ENCODE measurements around the gene MKKS. TPM values are rescaled to one million over a fixed set of nuclear protein-coding genes. Genes with fewer than 3 reads are reported as not detected.

MKKS gene
- total RNA-seq, 1 experiment from 2014 or later = 20.9 TPM

- ChIA-PET CTCF (no interaction called here), POLR2A (no interaction called here)
- H3K27me3 Mint-ChIP-seq (ENCODE audit: low read depth) = no peaks in the 10 kb centered on the region; the same call in 1 of the 2 replicates
- peaks cover 8% of the 10 kb centered on the region for H3K9me3 Mint-ChIP-seq
- no peak for TF ChIP-seq FOXP1 (CRISPR knock-in tag; IDR thresholded peaks at IDR 0.05; ENCODE audit: borderline replicate concordance)
- TF ChIP-seq, protein P1, sequence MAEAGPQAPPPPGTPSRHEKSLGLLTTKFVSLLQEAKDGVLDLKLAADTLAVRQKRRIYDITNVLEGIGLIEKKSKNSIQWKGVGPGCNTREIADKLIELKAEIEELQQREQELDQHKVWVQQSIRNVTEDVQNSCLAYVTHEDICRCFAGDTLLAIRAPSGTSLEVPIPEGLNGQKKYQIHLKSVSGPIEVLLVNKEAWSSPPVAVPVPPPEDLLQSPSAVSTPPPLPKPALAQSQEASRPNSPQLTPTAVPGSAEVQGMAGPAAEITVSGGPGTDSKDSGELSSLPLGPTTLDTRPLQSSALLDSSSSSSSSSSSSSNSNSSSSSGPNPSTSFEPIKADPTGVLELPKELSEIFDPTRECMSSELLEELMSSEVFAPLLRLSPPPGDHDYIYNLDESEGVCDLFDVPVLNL (CRISPR knock-in tag; IDR thresholded peaks at IDR 0.05; ENCODE audit: borderline replicate concordance, low read depth) = no peak
- no peak for TF ChIP-seq IRF1 (CRISPR knock-in tag; IDR thresholded peaks at IDR 0.05)
- TF ChIP-seq, protein P2, sequence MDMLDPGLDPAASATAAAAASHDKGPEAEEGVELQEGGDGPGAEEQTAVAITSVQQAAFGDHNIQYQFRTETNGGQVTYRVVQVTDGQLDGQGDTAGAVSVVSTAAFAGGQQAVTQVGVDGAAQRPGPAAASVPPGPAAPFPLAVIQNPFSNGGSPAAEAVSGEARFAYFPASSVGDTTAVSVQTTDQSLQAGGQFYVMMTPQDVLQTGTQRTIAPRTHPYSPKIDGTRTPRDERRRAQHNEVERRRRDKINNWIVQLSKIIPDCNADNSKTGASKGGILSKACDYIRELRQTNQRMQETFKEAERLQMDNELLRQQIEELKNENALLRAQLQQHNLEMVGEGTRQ (CRISPR knock-in tag; IDR thresholded peaks at IDR 0.05) = no peak
- no peak for TF ChIP-seq SMAD3 (CRISPR knock-in tag; IDR thresholded peaks at IDR 0.05; ENCODE audit: borderline replicate concordance)
- TF ChIP-seq ZNF416 (CRISPR knock-in tag; IDR thresholded peaks at IDR 0.05) = no peak
- no peak for TF ChIP-seq ATF6 (CRISPR knock-in tag; IDR thresholded peaks at IDR 0.05)
- H3K27ac Mint-ChIP-seq = no peak overlapping the region
- no peaks in the 10 kb centered on the region for H3K36me3 Mint-ChIP-seq
- ATAC-seq = no peak
- no peaks in the 10 kb centered on the region for H3K4me1 Mint-ChIP-seq
- H3K4me3 Mint-ChIP-seq = no peak overlapping the region
- DNase-seq (ENCODE audit: low spot score) = no peak
These were observed 71.3 kb downstream of the MKKS start for GRCh38 chr20:10362674-10363073.

GRCh38 chr20:10360878-10361277 lies 73.1 kb downstream of the MKKS start:
- POLR2A ChIA-PET = no interaction called here
- Mint-ChIP-seq H3K36me3 (no peaks in the 10 kb centered on the region), H3K27ac (no peak overlapping the region), H3K9me3 (peaks cover 8% of the 10 kb centered on the region), H3K4me1 (no peaks in the 10 kb centered on the region), H3K27me3 (ENCODE audit: low read depth) (no peaks in the 10 kb centered on the region; the same call in 1 of the 2 replicates), H3K4me3 (no peak overlapping the region)
- no peak for TF ChIP-seq HMGA2 (CRISPR knock-in tag; IDR thresholded peaks at IDR 0.05)
- TF ChIP-seq NFE2L1 (CRISPR knock-in tag; IDR thresholded peaks at IDR 0.05) = no peak
- TF ChIP-seq CBFB (CRISPR knock-in tag; IDR thresholded peaks at IDR 0.05; ENCODE audit: low read depth) = no peak
- no peak for TF ChIP-seq RORB (CRISPR knock-in tag; IDR thresholded peaks at IDR 0.05)
- TF ChIP-seq, protein P3, sequence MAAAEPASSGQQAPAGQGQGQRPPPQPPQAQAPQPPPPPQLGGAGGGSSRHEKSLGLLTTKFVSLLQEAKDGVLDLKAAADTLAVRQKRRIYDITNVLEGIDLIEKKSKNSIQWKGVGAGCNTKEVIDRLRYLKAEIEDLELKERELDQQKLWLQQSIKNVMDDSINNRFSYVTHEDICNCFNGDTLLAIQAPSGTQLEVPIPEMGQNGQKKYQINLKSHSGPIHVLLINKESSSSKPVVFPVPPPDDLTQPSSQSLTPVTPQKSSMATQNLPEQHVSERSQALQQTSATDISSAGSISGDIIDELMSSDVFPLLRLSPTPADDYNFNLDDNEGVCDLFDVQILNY (CRISPR knock-in tag; IDR thresholded peaks at IDR 0.05) = no peak
- ATAC-seq = no peak
- DNase-seq (ENCODE audit: low spot score) = no peak
- CTCF ChIA-PET = no interaction called here

DNA sequence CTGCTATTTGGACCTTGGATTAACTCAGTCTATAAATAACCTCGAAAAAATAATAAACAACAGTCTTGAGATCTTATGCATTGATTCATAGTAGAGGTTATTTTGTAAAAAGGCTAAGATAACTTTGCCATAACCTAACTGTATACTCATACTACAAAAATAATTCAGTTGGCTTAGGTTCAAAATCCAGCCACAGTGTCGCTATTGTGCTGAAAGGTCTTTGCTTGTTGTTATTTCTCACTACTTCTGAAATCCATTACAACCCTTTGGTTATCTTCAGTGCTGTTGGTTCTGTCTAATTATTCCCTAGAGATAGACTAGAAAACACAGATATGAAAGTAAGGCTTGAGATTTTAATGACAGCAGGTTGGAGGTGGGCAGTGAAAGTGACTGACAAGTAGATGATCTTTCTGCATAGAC lies 74.4 kb downstream of the MKKS start:
- no peaks in the 10 kb centered on the region; the same call in 1 of the 2 replicates for H3K27me3 Mint-ChIP-seq (ENCODE audit: low read depth)
- POLR2A ChIA-PET = interaction anchor here (0.5 kb wide), 1 partner anchor 75 kb away, joined by 3 read pairs; no protein-coding TSS in a partner anchor

GRCh38 chr20:10357974-10358373 lies 76.0 kb downstream of the MKKS start:
- Mint-ChIP-seq H3K27ac (no peak overlapping the region), H3K36me3 (no peaks in the 10 kb centered on the region), H3K27me3 (ENCODE audit: low read depth) (no peaks in the 10 kb centered on the region; the same call in 1 of the 2 replicates), H3K4me1 (peaks cover 7% of the 10 kb centered on the region), H3K9me3 (peaks cover 2% of the 10 kb centered on the region), H3K4me3 (no peak overlapping the region)
- CTCF ChIA-PET = interaction anchor here (0.6 to 1.6 kb wide), 7 partner anchors 9 to 266 kb away, joined by 3 to 6 read pairs (median 3); no protein-coding TSS in a partner anchor
- DNase-seq (ENCODE audit: low spot score) (no peak), ATAC-seq (peak; percentile 46)
- POLR2A ChIA-PET = no interaction called here
- TF ChIP-seq ATF6 (CRISPR knock-in tag; IDR thresholded peaks at IDR 0.05) (no peak), OVOL2 (CRISPR knock-in tag; IDR thresholded peaks at IDR 0.05; ENCODE audit: borderline replicate concordance) (no peak), ZNF219 (CRISPR knock-in tag; IDR thresholded peaks at IDR 0.05; ENCODE audit: borderline replicate concordance) (no peak), CTCF (IDR thresholded peaks at IDR 0.05) (peak; percentile 35; the same call in 1 of the 2 replicates)

More for the DNA sequence above, 74.4 kb downstream of the MKKS start:
- Mint-ChIP-seq H3K4me1 (no peaks in the 10 kb centered on the region), H3K4me3 (no peak overlapping the region), H3K9me3 (peaks cover 8% of the 10 kb centered on the region), H3K27ac (no peak overlapping the region), H3K36me3 (no peaks in the 10 kb centered on the region)
- TF ChIP-seq TCF7 (CRISPR knock-in tag; IDR thresholded peaks at IDR 0.05; ENCODE audit: low read depth) = no peak
- DNase-seq (ENCODE audit: low spot score) = no peak
- CTCF ChIA-PET = interaction anchor here (0.6 kb wide), 1 partner anchor 1600 kb away, joined by 3 read pairs; no protein-coding TSS in a partner anchor
- no peak for ATAC-seq

Measured in WTC11 (cell line).